Right renal cortex interstitium (tissue), 3 donors: ENCODE measurements around the gene HECW1. TPM values are rescaled to one million over a fixed set of nuclear protein-coding genes. Genes with fewer than 3 reads are reported as not detected.
A peak's percentile ranks its signal among the peaks of the same experiment; 100 is the strongest.
"Not testable (repeated sequence)": the region's sequence is repeated elsewhere in the genome, so short reads cannot be mapped to it uniquely, and the experiment has no call there.

Experiments used
- DNase-seq, 3 donors: peaks; one replicate each; pipeline ENCODE4 v3.0.0-alpha.2; 2013; ENCODE audit warnings: low read depth in 3 of 3, low spot score in 2 of 3
- polyA plus RNA-seq, 3 donors: library from polyadenylated mRNA; unstranded; fragments of 120-200 nt; gene quantifications; one replicate each; pipeline ENCODE4 v1.2.1, GENCODE V29; 2013; ENCODE audit not compliant: insufficient read length in 3 of 3

Gene HECW1
- polyA plus RNA-seq, 3 donors: 5.6 to 7.9 (median 7.2) TPM

DNA sequence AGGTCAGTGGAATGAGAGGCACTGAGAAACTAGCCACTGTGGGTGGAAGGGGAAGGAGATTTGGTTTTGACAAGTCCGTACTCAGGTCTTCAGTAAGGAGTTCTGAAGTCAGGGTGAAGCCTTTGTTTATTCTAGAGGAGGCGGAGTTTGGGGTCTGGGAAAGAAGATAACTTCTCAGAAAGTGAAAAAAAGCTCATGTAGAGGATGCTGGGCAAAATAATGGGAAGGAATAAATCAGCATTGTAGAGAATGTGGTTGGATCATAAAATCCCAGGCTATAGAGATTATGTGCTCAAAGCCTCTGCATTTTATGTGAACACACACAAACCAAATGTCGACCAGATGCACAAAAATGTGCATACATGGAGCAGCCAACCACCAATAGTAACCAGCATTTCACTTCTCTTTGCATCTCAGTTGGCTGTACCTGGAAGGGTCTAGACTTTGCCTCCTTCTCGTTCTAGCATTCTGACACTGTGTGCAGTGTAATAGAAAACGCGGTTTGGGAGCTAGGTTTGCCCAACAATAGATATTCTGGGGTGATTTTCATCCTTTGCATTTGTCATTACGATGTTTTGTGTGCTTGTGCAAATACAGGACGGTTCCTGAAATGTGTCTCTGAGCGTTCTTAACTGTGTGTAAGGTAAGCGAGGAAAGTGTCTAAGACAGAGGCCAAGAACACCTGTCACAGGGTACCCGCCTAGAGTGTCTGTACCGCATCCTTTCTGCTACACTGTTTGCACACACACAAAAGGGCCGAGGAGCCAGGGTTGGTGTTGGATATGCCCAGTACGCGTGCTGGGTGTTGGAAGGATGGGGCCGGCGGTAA lies 603 bp upstream of the HECW1 start:
- DNase-seq: no peak

DNA sequence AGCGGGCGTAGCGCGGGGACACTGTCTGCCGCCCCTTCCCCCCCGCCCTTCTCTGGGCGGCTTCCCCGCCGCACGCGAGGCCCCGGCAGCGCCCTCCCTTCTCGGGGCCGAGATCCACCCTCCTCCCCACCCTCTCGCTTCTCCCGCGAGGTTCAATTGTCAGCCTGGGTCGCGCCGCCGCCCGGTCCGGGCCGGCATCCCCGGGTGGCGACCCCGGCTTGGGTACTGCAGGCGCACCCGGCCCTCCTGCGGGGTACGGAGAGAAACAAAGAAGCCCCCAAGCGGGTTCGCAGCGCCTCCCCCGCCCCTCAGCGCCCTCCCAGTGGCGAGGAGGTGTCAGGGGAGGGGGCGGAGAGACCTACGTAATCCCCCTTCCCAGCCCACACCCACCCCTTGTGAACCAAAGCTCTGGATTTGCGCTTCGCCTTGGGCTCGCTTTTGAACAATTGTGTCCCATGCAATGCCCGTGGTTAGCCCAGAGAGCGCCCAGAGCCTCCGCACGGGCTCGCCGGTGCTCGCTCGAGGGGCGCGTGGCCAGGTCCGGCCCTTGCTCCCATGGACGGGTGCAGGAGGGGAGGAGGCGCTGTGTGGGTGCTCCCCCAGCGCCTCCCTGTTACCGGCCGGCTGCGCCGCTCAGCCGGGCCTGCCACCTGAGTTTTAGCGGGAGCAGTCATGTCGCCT lies 634 bp downstream of the HECW1 start:
- DNase-seq: peak in 1 of 3 donors; percentile 67

DNA sequence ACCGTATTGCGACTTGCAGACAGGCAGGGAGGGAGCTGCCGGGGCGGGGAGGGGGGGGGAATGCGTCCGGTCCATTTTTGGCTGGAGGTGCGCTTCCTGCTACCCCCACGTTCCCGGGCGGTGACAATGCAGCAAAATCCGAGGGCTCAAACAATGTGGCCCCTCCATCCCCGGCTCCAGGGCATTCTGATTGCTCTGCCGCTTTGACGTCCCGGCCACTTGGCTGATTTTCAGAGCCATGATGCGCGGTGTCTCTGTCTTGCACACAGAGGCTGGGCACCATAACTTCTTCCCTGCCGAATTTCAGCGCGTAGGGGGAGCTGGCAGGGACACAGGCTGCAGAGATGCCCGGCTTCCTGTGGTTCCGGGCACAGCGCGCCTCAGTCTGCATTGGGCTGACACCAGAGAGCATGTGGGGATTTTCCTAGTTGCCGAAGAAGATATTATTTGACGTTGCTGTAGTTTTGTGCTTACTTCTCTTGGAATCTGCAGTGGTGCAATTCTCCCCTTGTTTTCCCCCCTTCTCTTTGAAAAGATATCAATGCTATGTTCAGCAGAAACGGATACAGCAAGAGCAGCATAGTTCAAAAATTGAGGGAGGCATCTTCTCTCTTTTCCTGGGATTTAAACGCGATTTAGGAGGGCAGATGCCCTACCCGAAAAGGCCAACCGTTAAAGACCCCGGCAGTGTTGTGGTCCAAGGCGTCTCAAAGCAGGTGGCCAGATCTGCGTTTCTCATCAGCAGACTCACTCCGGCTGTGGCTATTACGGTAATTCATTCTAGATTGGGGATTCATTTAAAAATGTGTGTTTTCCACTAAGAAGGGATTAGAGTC lies 1.4 kb downstream of the HECW1 start:
- no peak for DNase-seq

DNA sequence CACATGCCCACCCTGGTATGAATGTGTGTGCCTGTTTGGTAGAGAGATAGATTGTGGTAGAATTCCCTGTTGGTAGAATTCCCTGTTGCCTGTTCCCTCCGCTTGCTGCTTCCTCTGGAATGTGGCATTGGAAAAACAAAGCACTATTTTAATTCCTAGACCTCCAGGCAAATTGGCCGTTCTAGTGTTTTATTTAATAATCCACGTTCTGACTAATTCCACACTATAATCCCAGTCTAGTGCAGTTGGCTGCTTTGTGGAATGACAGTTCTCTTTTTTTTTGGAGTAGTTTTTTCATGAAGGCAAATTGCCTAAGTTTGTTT lies 2.0 kb downstream of the HECW1 start:
- no peak for DNase-seq

DNA sequence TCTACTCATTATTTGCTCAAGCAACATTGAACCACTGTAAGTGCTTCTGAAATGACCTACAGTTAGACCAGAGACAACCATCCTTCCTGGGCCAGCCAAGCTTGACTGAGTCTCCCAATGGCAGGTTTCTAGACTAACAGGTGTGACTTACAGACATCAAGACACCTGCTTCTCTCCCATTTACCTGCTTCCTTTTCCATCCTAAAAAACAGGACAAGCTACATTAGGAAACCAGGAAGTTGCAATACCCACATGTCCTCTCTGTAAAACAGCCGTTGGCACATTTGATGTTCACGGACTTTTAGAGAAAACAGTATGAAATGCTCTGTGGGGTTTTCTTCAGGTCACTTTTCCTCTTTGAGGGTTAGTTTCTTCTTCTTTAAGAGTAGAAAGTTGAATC lies 4.0 kb downstream of the HECW1 start:
- no peak for DNase-seq

DNA sequence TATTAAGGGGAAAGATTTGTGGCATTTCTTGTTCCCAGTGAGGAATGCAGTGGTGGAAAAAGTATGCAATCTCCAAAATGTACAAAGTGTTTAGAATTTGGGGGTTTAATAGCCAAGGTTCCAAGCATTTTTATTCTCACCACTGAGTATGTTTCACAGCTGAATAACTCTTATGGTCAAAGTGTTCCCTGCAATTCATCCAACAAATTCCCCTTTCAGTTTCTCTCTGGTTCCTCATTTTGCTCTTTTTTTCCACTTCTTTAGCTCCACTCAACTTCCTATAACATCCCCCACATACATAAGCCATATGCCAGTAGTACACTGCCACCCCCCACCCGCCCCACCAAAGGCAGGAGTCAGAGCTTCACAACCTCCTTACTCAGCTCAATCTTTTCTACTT lies 4.6 kb downstream of the HECW1 start:
- no peak for DNase-seq

DNA sequence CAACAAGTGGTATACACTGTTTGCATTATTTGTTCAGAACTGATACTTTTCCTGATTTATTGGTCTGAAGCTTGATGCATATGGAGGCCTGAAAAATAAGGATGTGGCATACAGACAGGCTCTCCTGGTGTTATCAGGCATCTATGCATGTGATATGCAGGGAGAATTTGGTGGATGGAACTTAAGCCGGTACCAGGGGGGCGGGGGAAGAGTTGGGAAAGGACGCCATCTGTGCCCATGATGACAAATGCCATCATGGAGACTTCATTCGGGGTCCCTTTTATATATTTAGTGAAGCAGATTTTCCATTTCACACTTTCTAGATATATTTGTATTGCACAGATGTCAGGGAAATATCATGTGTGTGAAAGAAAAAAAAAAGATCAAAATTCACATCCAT lies 5.4 kb downstream of the HECW1 start:
- no peak for DNase-seq

DNA sequence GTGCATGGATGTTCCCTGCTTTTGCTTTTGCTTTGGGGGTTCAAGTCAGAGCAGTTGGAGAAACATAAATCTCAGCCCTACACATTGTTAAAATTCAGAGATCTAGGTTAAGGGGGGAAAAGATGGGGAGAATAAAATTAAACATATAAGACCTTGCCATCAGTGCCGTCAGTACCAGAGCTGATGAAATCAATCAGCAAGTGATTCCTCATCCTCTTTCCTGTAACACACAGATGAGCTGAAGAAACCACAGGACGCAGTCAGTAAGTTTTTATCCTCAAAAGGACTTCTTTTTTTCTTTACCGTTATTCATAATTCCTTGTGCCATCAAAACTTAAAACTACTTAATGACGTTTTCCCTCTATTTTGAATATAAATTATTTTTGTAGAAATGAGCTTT lies 5.9 kb downstream of the HECW1 start:
- no peak for DNase-seq

DNA sequence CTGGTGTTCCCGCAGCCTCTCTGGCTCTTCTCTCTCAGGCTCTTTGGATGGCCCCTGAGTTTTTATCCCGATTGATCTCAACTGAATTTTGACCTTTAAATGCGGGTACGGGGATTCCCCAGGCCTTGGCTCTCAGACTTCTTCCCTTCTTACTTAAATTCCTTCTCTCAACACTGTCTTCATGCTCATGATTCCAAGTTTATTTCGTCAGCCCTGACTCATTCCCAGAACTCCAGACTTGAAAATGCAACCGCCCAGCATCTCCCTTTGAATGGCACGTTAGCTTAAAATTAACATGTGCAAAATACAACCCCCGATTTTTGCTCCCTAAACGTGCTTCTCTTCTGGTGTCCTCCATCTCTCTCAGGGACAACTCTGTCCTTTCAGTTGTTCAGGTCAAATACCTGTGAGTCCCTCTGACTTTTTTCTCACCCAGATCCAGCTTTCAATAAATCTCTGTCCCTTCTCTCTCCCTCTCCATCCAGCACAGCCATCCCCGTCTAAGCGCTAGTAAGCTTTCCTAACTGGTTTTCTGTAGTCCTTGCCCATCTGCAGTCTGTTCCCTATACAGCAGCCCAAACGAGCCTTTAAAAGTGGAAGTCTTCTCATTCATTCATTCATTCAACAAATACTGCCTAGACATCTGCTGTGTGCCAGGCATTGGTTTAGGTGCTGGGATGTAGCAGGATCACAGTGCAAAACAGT lies 7.1 kb downstream of the HECW1 start:
- no peak for DNase-seq

DNA sequence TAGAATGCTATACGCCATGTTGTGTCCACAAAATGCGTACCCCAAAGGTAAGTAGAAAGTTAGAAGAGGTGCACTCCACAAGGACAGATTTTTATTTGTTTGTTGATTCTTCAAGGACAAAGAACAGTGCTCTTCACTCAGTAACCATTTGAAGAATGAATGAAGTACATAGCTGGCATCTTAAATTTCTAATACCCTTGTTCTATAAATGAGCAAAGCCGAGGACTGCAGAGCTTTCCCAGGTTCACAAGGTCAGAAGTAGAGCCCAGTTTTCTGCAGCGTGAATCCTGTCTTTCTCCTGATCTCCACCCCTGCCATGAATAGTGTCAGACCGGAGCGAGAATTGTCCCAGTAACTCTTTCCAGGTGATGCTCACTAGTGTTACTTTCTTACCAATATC lies 9.5 kb downstream of the HECW1 start:
- DNase-seq: no peak

DNA sequence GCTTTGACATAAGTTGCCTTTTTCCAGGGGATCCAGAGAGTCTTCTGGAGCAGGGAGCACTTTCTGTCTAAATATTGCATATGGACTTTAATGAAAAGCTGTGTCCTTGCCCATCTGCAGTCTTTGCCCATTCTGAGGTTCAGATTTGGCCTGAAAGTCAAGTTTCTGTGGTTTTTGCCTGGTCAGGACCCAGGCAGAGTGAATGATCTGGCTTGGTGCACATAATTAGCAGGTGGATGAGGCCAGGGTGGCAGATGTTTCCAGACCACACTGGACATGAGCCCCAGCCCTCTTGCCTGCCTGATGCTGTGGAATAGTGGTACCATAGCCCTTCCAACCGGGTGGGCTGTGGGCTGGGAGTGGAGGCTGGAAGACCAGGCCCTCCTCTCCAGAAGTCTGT lies 11.0 kb downstream of the HECW1 start:
- no peak for DNase-seq

DNA sequence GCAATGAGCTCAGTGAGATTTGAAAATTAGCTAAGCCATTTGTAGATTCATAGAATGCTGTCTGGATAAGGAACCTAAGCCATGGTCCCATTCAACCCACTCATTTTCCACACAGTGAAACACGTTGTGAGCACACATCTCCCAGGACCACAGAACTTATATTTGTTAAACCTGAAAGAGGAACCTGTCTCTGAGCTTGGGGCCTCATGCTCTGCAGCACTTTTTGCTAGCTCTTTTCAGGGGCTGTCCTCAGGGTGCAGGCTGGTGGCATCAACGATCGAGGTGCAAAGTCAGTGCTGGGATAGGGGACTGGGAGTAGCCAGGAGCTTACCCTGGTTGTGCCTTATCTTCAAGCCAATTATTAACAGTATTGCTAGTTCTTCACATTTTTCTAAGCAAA lies 11.9 kb downstream of the HECW1 start:
- no peak for DNase-seq

DNA sequence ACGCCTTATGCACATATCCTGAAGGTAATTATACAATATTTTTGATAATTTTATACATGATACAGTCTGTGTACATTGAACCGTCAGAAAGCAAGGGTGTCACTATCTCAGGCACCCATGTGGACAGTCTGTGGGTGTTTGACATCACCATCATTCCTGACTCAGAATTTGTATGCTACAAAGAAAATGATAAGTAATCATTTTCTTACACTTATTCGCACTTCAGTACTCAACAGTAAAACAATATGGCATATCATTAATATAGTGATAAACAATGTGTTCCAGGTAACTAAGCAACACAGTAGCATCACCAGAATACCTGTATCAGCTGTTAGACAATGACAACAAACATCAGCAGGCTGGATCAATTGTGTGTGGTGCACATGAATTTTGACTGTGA lies 17.9 kb downstream of the HECW1 start:
- DNase-seq: no peak

DNA sequence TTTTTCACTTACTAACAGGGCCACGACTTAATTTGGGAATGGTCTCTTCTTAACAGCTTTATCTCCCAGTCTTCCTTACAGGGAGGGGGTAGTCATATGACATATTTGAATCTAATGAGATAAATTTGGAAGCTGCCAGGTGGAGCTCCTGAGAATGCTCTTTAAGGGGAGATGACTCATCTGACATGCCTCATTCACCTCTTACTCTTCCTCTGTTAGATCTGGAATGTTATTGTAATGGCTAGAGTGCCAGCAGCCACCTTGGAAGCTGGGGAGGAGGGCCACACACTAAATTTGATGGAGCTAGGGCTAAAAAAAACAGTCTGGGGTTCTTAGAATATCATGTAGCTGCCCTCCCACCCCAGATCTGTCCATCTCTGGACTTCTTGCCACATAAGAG lies 22.7 kb downstream of the HECW1 start:
- DNase-seq: no peak

DNA sequence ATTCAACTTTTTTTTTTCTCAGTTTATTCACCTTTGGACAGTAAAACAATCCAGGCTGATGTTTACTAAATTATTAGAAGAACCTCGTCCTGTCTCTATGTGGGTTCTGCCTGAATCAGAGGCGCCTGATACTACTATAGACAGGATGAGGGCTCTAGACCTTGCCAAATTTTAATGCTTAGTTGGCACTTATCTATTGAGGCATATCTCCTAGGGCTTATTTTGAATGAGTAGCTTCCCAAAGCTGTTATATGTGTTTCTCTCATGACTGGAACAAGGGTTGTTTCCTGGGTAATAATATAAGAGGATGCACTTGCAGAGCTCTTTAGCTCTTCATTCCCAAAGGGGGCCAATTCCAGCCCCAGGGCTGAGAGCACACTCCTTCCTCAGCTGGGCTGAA lies 23.6 kb downstream of the HECW1 start:
- DNase-seq: no peak

DNA sequence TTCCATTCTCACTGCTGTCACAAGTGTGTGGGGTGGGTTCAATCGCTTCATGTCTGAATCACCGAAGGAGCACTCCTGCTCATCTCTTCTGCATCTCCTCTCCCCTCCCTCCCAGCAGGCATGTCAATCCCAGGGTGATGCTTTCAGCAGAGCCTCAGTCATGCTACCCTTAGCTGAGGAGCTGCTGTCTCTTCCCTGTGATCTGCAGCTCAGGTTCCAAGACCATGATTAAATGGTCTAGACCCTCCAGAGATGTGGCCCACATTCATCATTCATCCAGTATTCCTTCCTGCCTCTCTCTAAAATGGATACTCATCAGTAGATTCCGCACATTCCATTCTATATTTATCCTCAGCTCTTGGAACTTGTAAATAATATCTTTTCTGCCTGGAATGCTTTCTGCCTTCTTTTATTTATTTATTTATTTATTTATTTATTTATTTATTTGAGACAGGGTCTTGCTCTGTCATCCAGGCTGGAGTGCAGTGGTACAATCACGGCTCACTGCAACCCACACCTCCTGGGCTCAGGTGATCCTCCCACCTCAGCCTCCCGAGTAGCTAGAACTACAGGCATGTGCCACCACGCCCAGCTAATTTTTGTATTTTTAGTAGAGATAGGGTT lies 24.8 kb downstream of the HECW1 start:
- DNase-seq: not testable (repeated sequence)

DNA sequence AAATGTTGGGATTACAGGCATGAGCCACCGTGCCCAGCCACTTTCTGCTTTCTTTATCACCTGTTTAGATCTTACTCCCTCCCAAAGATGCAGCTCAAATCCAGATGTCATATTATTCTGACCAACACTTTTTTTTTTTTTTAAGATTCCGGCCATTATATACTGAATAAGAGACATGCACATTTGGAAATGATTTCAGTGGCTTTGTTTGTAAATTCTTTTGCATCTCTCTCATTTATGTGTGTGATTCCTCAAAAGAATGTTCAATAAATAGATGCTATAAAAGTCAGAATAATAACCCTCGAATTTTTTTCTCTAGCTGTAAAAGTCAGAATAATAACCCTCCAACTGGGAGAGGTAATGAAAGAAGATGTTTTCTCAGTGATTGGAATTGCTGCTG lies 25.4 kb downstream of the HECW1 start:
- DNase-seq: no peak

DNA sequence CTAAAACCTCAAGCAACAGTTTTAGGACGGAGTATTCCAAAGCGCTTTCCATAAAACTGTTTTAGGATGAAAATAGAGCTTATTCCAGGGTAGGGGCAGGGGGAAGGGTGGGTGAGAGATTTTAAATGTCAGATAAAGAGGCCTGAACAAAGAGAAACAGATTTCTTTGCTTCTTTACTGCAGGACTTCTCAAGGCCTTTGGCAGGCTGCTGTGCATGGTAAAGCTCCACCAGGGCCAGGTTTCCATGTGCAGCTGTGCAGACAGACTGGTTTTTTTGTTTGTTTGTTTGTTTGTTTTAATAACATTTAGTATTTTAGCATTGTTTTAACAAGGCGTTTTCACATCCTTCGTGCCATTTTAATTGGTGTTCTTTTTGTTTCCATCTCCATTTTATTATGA lies 26.3 kb downstream of the HECW1 start:
- DNase-seq: no peak

DNA sequence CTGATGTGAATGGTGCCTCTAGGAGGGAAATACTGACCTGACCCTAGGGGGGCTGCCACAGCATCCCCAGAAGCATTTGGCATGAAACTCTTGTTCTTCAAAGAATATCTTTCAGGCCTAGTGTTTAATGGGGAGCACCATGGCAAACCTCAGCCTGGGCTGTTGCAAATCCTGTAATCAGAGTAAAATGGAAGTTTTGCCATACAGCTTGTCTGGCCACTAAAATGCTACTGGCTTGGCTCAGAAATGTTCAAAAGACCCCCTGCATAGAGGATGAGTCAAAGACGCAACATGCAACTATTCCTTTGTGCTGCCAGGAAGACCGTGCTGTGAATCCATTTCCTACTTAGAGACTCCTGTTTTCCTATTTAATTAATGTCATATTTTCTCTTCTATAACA lies 26.7 kb downstream of the HECW1 start:
- DNase-seq: no peak

DNA sequence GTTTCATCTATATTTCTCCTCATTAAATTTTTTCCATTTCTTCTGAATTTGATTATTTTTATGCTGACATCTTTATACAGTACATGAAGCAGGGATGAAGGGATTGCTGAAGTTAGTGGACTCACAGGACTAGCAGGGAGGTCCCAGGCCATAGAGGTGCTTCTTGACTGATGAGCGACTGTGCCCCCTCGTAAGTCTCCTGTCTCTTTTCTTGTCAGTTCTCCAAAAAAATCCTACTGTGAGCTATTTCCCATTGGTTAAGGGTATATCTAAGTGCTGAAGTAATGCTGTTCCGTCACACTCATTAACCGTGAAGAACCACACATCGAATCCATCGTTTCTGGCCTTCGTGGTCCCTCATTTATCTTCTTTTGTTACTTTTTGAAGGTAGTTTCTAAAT lies 27.7 kb downstream of the HECW1 start:
- no peak for DNase-seq

DNA sequence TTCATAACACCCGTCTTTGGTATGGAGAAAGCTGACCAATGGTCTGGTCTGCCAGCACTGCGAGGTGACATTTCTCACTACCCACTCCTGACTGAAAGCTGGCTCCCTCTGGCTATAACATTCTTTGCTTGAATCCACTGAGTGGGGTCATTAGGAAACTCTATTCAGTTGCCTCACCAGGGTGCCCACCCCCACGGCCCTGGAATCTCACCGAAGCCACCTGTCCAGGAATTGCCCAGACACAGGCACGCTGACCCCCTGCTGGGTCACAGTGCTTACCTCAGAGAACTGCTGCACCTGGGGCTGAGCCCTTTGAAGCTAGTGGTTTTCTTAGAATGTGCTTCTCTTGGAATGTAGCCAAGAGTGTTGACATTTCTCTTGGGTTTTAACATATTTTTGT lies 28.6 kb downstream of the HECW1 start:
- DNase-seq: no peak
